GM21367 (cell line): ENCODE data around the gene ALPK3.
"Not testable (repeated sequence)": the region's sequence is repeated elsewhere in the genome, so short reads cannot be mapped to it uniquely, and the experiment has no call there.

Experiments used
- ATAC-seq: cut with Tn5 transposase; IDR thresholded peaks from one replicate; pipeline ENCODE4 v1.9.1; 2021; ENCODE audit not compliant: unreplicated experiment

The ALPK3 gene

GRCh38 chr15:84844964-84845363, 27.8 kb downstream of the ALPK3 start:
- no peak for ATAC-seq

- not testable (repeated sequence) for ATAC-seq
These were observed 28.5 kb downstream of the ALPK3 start for GRCh38 chr15:84845631-84846030.

- ATAC-seq, result no peak
These were observed 29.1 kb downstream of the ALPK3 start for GRCh38 chr15:84846269-84846668.

GRCh38 chr15:84847382-84847781, 30.2 kb downstream of the ALPK3 start:
- no peak for ATAC-seq

- ATAC-seq, result no peak
These were observed 35.1 kb downstream of the ALPK3 start for GRCh38 chr15:84852212-84852611.

- ATAC-seq, result no peak
These were observed 38.0 kb downstream of the ALPK3 start for GRCh38 chr15:84855136-84855535.

- no peak for ATAC-seq
These were observed 38.6 kb downstream of the ALPK3 start for GRCh38 chr15:84855765-84856164.

GRCh38 chr15:84856731-84857417, 39.7 kb downstream of the ALPK3 start:
- ATAC-seq, result no peak

GRCh38 chr15:84857418-84858004, 40.4 kb downstream of the ALPK3 start:
- ATAC-seq, result no peak

GRCh38 chr15:84858231-84858630, 41.1 kb downstream of the ALPK3 start:
- ATAC-seq, result no peak

GRCh38 chr15:84859144-84859543, 42.0 kb downstream of the ALPK3 start:
- no peak for ATAC-seq

GRCh38 chr15:84859651-84860050, 42.5 kb downstream of the ALPK3 start:
- no peak for ATAC-seq

- no peak for ATAC-seq
These were observed 44.6 kb downstream of the ALPK3 start for GRCh38 chr15:84861781-84862180.

- no peak for ATAC-seq
These were observed 45.2 kb downstream of the ALPK3 start for GRCh38 chr15:84862214-84862975.

GRCh38 chr15:84863565-84864443, 46.6 kb downstream of the ALPK3 start:
- no peak for ATAC-seq

- no peak for ATAC-seq
These were observed 47.3 kb downstream of the ALPK3 start for GRCh38 chr15:84864444-84864795.

- no peak for ATAC-seq
These were observed 48.0 kb downstream of the ALPK3 start for GRCh38 chr15:84865074-84865569.

- ATAC-seq, result no peak
These were observed 51.1 kb downstream of the ALPK3 start for GRCh38 chr15:84868037-84868880.

GRCh38 chr15:84869510-84869909, 52.4 kb downstream of the ALPK3 start:
- no peak for ATAC-seq

- ATAC-seq, result no peak
These were observed 54.4 kb downstream of the ALPK3 start for GRCh38 chr15:84871428-84871985.
